GM18499 (cell line): ENCODE measurements around the gene CCDC169.

Source experiments
- ATAC-seq: cut with Tn5 transposase; IDR thresholded peaks from one replicate; pipeline ENCODE4 v1.9.1; 2021; ENCODE audit warnings: moderate number of reproducible peaks; ENCODE audit not compliant: insufficient read depth, unreplicated experiment

CCDC169 gene

GRCh38 chr13:36248700-36249099 lies 48.9 kb downstream of the CCDC169 start:
- no peak for ATAC-seq

- ATAC-seq = no peak
These were observed 52.6 kb downstream of the CCDC169 start for GRCh38 chr13:36244990-36245389.

GRCh38 chr13:36244073-36244472 lies 53.5 kb downstream of the CCDC169 start:
- ATAC-seq = no peak

- ATAC-seq = no peak
These were observed 54.9 kb downstream of the CCDC169 start for GRCh38 chr13:36242761-36243160.

- no peak for ATAC-seq
These were observed 66.4 kb downstream of the CCDC169 start for GRCh38 chr13:36231236-36231635.

- no peak for ATAC-seq
These were observed 72.9 kb downstream of the CCDC169 start for GRCh38 chr13:36224730-36225129.

GRCh38 chr13:36219883-36220282 lies 77.7 kb downstream of the CCDC169 start:
- no peak for ATAC-seq

GRCh38 chr13:36217456-36217855 lies 80.2 kb downstream of the CCDC169 start:
- no peak for ATAC-seq

- ATAC-seq = no peak
These were observed 83.3 kb downstream of the CCDC169 start, which contains the start of gene SOHLH2 for GRCh38 chr13:36214163-36214921. TSS of gene SOHLH2 (minus strand) at chr13:36214556. CDS start at chr13:36214526, 30 bp downstream.

- ATAC-seq = no peak
These were observed 84.8 kb downstream of the CCDC169 start for GRCh38 chr13:36212789-36213188.

- no peak for ATAC-seq
These were observed 86.0 kb downstream of the CCDC169 start for GRCh38 chr13:36211567-36211966.

GRCh38 chr13:36210738-36211137 lies 86.9 kb downstream of the CCDC169 start:
- no peak for ATAC-seq

GRCh38 chr13:36207672-36208071 lies 89.9 kb downstream of the CCDC169 start:
- no peak for ATAC-seq

- no peak for ATAC-seq
These were observed 104.3 kb downstream of the CCDC169 start for GRCh38 chr13:36193151-36193855.

- ATAC-seq = no peak
These were observed 105.4 kb downstream of the CCDC169 start for GRCh38 chr13:36192166-36192565.

GRCh38 chr13:36190771-36191170 lies 106.8 kb downstream of the CCDC169 start:
- ATAC-seq = no peak

GRCh38 chr13:36188441-36188840 lies 109.2 kb downstream of the CCDC169 start:
- no peak for ATAC-seq

- no peak for ATAC-seq
These were observed 113.7 kb downstream of the CCDC169 start for GRCh38 chr13:36183901-36184300.
